Kidney (tissue), 14 donors: ENCODE measurements around the gene SELP. TPM values are rescaled to one million over a fixed set of nuclear protein-coding genes. Genes with fewer than 3 reads are reported as not detected.

ENCODE experiments used
- DNase-seq, 5 donors: peaks; one replicate each; pipeline ENCODE4 v3.0.0-alpha.2; 2013 to 2020
- FAIRE-seq: peaks from 2 replicates; lab custom pipeline; 2012; peaks lifted over from hg19 to GRCh38; lab: Jason Lieb, UNC
- H3K27ac ChIP-seq, 2 donors: one replicate each; pipeline ENCODE4 v1.7.0; 2013; ENCODE audit warnings: low read depth in 2 of 2, low read length in 2 of 2, inconsistent platforms in 1 of 2
- H3K27me3 ChIP-seq: one replicate; pipeline ENCODE4 v1.7.1; 2013; ENCODE audit warnings: low read length, inconsistent platforms; ENCODE audit not compliant: control insufficient read depth, insufficient read depth
- H3K36me3 ChIP-seq, 3 donors: one replicate each; pipeline versions ENCODE4 v1.7.0 to v1.7.1; 2013; ENCODE audit warnings: low read length in 3 of 3, control low read depth in 1 of 3, inconsistent platforms in 1 of 3; ENCODE audit not compliant: insufficient read depth in 3 of 3, control insufficient read depth in 2 of 3
- H3K4me1 ChIP-seq, 3 donors: one replicate each; pipeline versions ENCODE4 v1.7.0 to v1.7.1; 2013; ENCODE audit warnings: low read length in 3 of 3, inconsistent platforms in 1 of 3, low read depth in 1 of 3; ENCODE audit not compliant: control insufficient read depth in 2 of 3, insufficient read depth in 2 of 3
- H3K4me3 ChIP-seq, 3 donors: one replicate each; pipeline versions ENCODE4 v1.7.0 to v1.8.1; 2013; ENCODE audit warnings: low read length in 3 of 3, control low read depth in 1 of 3, inconsistent platforms in 1 of 3
- H3K9ac ChIP-seq, 3 donors: one replicate each; pipeline versions ENCODE4 v1.7.0 to v1.7.1; 2013; ENCODE audit warnings: low read length in 3 of 3, control low read depth in 1 of 3, inconsistent platforms in 1 of 3
- H3K9me3 ChIP-seq, 3 donors: one replicate each; pipeline versions ENCODE4 v1.7.0 to v1.7.1; 2013; ENCODE audit warnings: low read length in 3 of 3, control low read depth in 1 of 3, inconsistent platforms in 1 of 3; ENCODE audit not compliant: control insufficient read depth in 2 of 3, insufficient read depth in 1 of 3
- CTCF ChIP-seq: IDR thresholded peaks from 3 replicates; pipeline ENCODE4 v1.5.1; 2012; ENCODE audit warnings: mild to moderate bottlenecking, moderate library complexity, borderline replicate concordance; ENCODE audit not compliant: insufficient read depth; ENCODE audit errors: extremely low read depth
- intact Hi-C: fragments of 100-400 bp; cut with DNase I; formaldehyde crosslinking; loops from one replicate; pipeline ENCODE4 v1.11.1; 2022
- polyA plus RNA-seq: library from polyadenylated mRNA; stranded (reverse); fragments of 350-450 nt; fragmentation: Illumina TruSeq; extraction: RNeasy Lipid Tissue Mini Kit (QIAGEN cat#74804); gene quantifications from one replicate; pipeline ENCODE4 v1.2.3, GENCODE V29; 2014; ENCODE audit warnings: low read depth, low replicate concordance; ENCODE audit not compliant: insufficient read depth
- total RNA-seq: library from RNA; stranded (reverse); fragmentation: NEBNext Ultra II Directional; extraction: Animal tissue kit (Norgen Biotek cat#: 25700); gene quantifications from one replicate; pipeline ENCODE4 v1.2.1, GENCODE V29; 2021
- donor health status: control.
- donor health status: control.
- donor health status: control.
- donor health status: control.
- donor health status: control.
- donor health status: DM: yes; HTN: yes; CAD: no.
- donor health status: Normal renal cell carcinoma (clear cell type).

SELP gene
- total and polyA plus RNA-seq, 2 donors from 2014 or later = 12.5 to 19.4 TPM

DNA sequence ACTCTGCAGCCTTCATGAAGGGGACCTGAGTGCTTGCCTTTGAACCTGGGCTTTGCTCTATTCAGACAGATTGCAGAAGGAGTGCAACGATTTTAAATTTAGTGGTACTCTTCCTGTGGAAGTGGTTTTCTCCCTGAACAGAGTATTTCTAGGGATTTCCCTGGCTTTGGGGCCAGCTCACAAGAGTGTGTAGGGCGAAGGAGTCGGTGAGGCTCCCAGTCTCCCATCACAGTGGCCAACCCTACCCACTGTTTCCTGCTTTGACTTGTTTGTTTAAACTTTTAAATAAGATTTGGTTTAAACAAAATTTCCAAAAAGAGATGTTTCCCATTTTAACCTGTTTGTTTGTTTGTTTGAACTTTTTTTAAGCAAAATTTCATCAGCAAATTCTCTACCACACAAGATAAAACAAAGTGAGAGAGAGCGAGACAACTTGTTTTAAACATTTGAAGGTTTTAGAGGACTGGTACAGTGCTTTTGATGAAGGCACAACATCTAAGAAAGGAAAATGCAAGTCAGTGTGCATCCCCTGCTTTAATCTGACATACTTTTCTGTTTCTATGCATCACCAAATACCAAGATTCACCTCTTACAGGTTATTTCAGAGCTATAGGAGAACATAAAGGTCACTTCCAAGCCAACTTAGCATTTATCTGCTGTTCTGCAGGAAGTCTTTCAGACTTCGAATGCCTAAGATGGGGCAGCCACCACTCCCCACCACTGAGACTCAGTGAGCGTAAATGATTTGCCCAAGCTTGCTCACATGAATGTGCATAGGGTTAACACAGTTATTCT lies 6.6 kb downstream of the SELP start:
- no peak for TF ChIP-seq CTCF
- intact Hi-C loops = no loop called here
- no peaks in the 10 kb centered on the region for H3K27me3 ChIP-seq
- no peak overlapping the region for H3K9ac ChIP-seq
- no peak overlapping the region for H3K27ac ChIP-seq
- no peak for DNase-seq
- H3K9me3 ChIP-seq = no peaks in the 10 kb centered on the region
- H3K4me1 ChIP-seq = peaks cover 0 to 6% (median 0%) of the 10 kb centered on the region in 3 donors
- FAIRE-seq = no peak
- H3K4me3 ChIP-seq = no peak overlapping the region
- no peaks in the 10 kb centered on the region for H3K36me3 ChIP-seq

DNA sequence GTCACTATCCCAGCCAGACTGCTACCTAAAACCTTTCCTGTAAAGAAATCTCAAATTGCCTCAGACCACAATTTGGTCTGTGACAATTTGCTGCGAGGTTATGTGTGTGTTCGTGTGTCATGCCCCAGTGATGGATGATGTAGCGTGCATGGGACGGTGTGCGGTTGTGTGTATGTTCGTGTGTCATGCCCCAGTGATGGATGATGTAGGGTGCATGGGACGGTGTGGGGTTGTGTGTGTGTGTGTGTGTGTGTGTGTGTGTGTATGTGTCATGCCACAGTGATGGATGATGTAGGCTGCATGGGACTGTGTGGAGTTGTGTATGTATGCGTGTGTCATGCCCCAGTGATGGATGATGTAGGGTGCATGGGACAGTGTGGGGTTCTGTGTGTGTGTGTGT lies 9.4 kb downstream of the SELP start:
- no peak overlapping the region for H3K27ac ChIP-seq
- no peaks in the 10 kb centered on the region for H3K27me3 ChIP-seq
- H3K36me3 ChIP-seq = no peaks in the 10 kb centered on the region
- no peak for TF ChIP-seq CTCF
- H3K4me1 ChIP-seq = peaks cover 0 to 6% (median 0%) of the 10 kb centered on the region in 3 donors
- no peak overlapping the region for H3K9ac ChIP-seq
- DNase-seq = no peak
- intact Hi-C loops = no loop called here
- no peak for FAIRE-seq
- H3K9me3 ChIP-seq = no peaks in the 10 kb centered on the region
- H3K4me3 ChIP-seq = no peak overlapping the region

- Histone ChIP-seq H3K27me3 (no peaks in the 10 kb centered on the region), H3K4me1 (peaks cover 0 to 2% (median 0%) of the 10 kb centered on the region in 3 donors), H3K4me3 (no peak overlapping the region), H3K9me3 (no peaks in the 10 kb centered on the region), H3K36me3 (no peaks in the 10 kb centered on the region), H3K9ac (no peak overlapping the region), H3K27ac (no peak overlapping the region)
- DNase-seq (no peak), FAIRE-seq (no peak)
- intact Hi-C loops = no loop called here
- TF ChIP-seq CTCF = no peak
Measured at GRCh38 chr1:169618367-169618766, 11.6 kb downstream of the SELP start.
